Epithelial cell of proximal tubule (primary cell): Measurements from ENCODE around the gene IFIT1B. TPM values are rescaled to one million over a fixed set of nuclear protein-coding genes. Genes with fewer than 3 reads are reported as not detected.

Experiments used
- DNase-seq: peaks from one replicate; pipeline ENCODE4 v3.0.0-alpha.2; 2011; ENCODE audit warnings: low read depth
- H3K4me3 ChIP-seq: 2 replicates; pipeline ENCODE4 v1.5.1; 2011; ENCODE audit warnings: low read depth, mild to moderate bottlenecking, low read length
- CTCF ChIP-seq: conservative IDR thresholded peaks from 2 replicates; pipeline ENCODE4 v1.5.1; 2012; ENCODE audit warnings: low read depth, mild to moderate bottlenecking, low read length
- total RNA-seq: library from RNA; depleted of rRNA; stranded (reverse); fragments of >200 nt; gene quantifications from 2 replicates; pipeline ENCODE4 v1.2.3, GENCODE V29; 2015

IFIT1B gene
- total RNA-seq, 1 donor from 2014 or later, result not detected

GRCh38 chr10:89343089-89343767 is 34.6 kb upstream of the IFIT1B start:
- no peak for TF ChIP-seq CTCF
- no peak overlapping the region for H3K4me3 ChIP-seq
- no peak for DNase-seq

GRCh38 chr10:89344156-89344555 is 33.7 kb upstream of the IFIT1B start:
- TF ChIP-seq CTCF, result no peak
- DNase-seq, result no peak
- H3K4me3 ChIP-seq, result no peak overlapping the region

- DNase-seq, result no peak
- no peak for TF ChIP-seq CTCF
- H3K4me3 ChIP-seq, result no peak overlapping the region
These were observed 32.4 kb upstream of the IFIT1B start for GRCh38 chr10:89345367-89346000.

- no peak overlapping the region for H3K4me3 ChIP-seq
- no peak for DNase-seq
- TF ChIP-seq CTCF, result no peak
These were observed 31.2 kb upstream of the IFIT1B start for GRCh38 chr10:89346405-89347254.

- TF ChIP-seq CTCF, result no peak
- DNase-seq, result no peak
- no peak overlapping the region for H3K4me3 ChIP-seq
These were observed 30.0 kb upstream of the IFIT1B start for GRCh38 chr10:89347701-89348457.

- no peak overlapping the region for H3K4me3 ChIP-seq
- no peak for TF ChIP-seq CTCF
- DNase-seq, result no peak
These were observed 29.4 kb upstream of the IFIT1B start for GRCh38 chr10:89348481-89348880.
